ENCODE data around the gene EFCAB6.

The EFCAB6 gene

GRCh38 chr22:43827926-43828724 is 16.0 kb upstream of the EFCAB6 start:
- no peak overlapping the region for H3K4me3 ChIP-seq (ENCODE audit: low read length)
- H3K4me1 ChIP-seq (ENCODE audit: control insufficient read depth, low read length): no peaks in the 10 kb centered on the region
- H3K27me3 ChIP-seq (ENCODE audit: control insufficient read depth, low read length): no peaks in the 10 kb centered on the region
- H4K20me1 ChIP-seq (ENCODE audit: control insufficient read depth, insufficient read depth, low read depth, low read length): 0 out of 2 replicates have a peak, but pooled peaks cover 3% of the 10 kb centered on the region
- H3K9me2 ChIP-seq (replicated peaks; ENCODE audit: control insufficient read depth, low read length): no peaks in the 10 kb centered on the region
- no peak for TF ChIP-seq CTCF (IDR thresholded peaks at IDR 0.05; ENCODE audit: low read depth, low read length, poor library complexity, severe bottlenecking)
- no peak for TF ChIP-seq EZH2phosphoT487 (IDR thresholded peaks at IDR 0.05; ENCODE audit: borderline replicate concordance, low read length)
- no peaks in the 10 kb centered on the region for H3K9me3 ChIP-seq (ENCODE audit: control insufficient read depth, insufficient read depth, low read length)
- H3K4me2 ChIP-seq (ENCODE audit: low read length): no peak overlapping the region
- no peaks in the 10 kb centered on the region for H3K79me2 ChIP-seq (ENCODE audit: control insufficient read depth, low read length)
- H3F3A ChIP-seq (ENCODE audit: control insufficient read depth, insufficient read depth): no peaks in the 10 kb centered on the region
- H3K27ac ChIP-seq (ENCODE audit: low read depth, low read length): no peak overlapping the region
- H3K36me3 ChIP-seq (ENCODE audit: control insufficient read depth, low read length): no peaks in the 10 kb centered on the region

DNA sequence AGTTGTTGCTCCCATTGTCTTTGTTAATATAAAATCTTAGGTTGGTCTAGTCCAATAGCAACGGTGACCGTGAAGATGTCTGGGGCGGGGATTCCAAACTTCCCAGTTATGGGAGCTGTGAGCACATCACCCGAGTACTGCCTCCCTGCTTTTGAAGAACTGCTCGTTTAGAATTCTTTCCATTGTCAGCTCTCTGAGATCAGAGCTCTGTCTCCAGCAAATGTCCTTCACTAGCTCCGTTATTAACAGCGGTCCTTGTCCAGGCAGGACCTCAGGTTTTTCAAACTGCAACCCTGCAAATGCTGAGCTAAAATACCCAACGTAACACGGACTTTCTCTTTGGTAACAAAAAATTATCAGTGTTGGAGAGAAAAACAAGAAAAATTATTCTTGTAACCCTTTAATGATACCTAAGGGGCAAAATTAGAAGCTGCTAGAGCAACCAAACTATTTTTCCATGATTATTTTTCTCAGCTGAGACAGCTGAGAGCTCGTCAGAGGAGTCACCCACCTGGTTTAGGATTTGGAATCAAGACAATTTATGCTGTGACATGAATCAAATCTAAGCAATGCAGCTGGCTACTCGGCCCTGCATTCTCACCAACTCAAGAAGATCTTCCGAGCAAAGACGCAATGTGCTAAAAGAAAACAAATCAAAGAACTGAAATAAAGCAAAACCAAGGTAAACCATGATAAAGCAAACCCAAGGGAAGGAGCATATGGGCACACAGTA is 15.1 kb upstream of the EFCAB6 start:
- TF ChIP-seq CTCF (IDR thresholded peaks at IDR 0.05; ENCODE audit: low read depth, low read length, poor library complexity, severe bottlenecking) (no peak), EZH2phosphoT487 (IDR thresholded peaks at IDR 0.05; ENCODE audit: borderline replicate concordance, low read length) (no peak)
- Histone ChIP-seq H3K27ac (ENCODE audit: low read depth, low read length) (no peak overlapping the region), H4K20me1 (ENCODE audit: control insufficient read depth, insufficient read depth, low read depth, low read length) (0 out of 2 replicates have a peak, but pooled peaks cover 3% of the 10 kb centered on the region), H3F3A (ENCODE audit: control insufficient read depth, insufficient read depth) (no peaks in the 10 kb centered on the region), H3K79me2 (ENCODE audit: control insufficient read depth, low read length) (no peaks in the 10 kb centered on the region), H3K4me1 (ENCODE audit: control insufficient read depth, low read length) (no peaks in the 10 kb centered on the region), H3K9me2 (replicated peaks; ENCODE audit: control insufficient read depth, low read length) (no peaks in the 10 kb centered on the region), H3K36me3 (ENCODE audit: control insufficient read depth, low read length) (no peaks in the 10 kb centered on the region), H3K4me2 (ENCODE audit: low read length) (no peak overlapping the region), H3K27me3 (ENCODE audit: control insufficient read depth, low read length) (no peaks in the 10 kb centered on the region), H3K9me3 (ENCODE audit: control insufficient read depth, insufficient read depth, low read length) (no peaks in the 10 kb centered on the region), H3K4me3 (ENCODE audit: low read length) (no peak overlapping the region)

DNA sequence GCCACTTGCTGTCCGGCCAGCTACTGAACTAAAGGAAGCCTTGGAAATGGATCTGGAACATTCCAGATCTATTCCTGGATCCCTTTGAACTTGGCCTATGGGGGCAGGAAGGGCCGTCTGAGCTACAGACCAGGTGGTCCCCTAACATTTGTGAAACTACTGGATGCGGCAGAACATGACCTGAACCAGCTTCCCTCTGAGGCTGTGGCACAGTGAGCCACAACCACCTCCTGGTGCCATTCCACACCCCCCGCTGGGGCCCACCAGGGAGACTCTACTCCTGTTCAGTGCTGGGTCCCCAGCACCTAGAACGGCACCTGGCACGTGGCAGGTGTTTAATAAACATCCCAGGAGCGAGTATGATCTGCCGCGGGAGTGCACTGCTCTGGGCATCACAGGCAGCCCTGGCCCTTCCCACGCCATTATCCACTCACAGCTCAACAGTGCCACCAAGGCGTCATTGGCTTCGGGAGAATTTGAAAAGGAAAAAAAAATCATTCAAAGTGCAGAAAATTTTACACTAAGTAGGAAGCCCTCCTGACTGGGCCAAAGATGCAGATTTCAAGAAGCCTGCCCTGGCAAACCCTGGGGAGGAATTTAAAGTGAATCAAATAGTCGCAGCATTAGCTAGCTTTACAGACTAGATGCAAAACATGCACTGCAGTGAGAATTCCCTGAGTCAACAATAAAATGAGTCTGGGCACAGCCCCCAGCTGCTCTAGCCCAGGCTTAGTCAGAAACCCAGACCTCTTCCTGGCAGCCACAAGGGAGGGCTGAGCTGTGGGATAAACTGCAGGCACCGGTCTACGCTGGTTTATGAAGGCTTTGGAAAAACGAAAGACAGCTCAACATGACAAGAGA is 14.3 kb upstream of the EFCAB6 start:
- Histone ChIP-seq H4K20me1 (ENCODE audit: control insufficient read depth, insufficient read depth, low read depth, low read length) (0 out of 2 replicates have a peak, but pooled peaks cover 3% of the 10 kb centered on the region), H3K9me3 (ENCODE audit: control insufficient read depth, insufficient read depth, low read length) (no peaks in the 10 kb centered on the region), H3K36me3 (ENCODE audit: control insufficient read depth, low read length) (no peaks in the 10 kb centered on the region), H3F3A (ENCODE audit: control insufficient read depth, insufficient read depth) (no peaks in the 10 kb centered on the region), H3K4me2 (ENCODE audit: low read length) (no peak overlapping the region), H3K27me3 (ENCODE audit: control insufficient read depth, low read length) (no peaks in the 10 kb centered on the region), H3K9me2 (replicated peaks; ENCODE audit: control insufficient read depth, low read length) (no peaks in the 10 kb centered on the region), H3K4me3 (ENCODE audit: low read length) (no peak overlapping the region), H3K4me1 (ENCODE audit: control insufficient read depth, low read length) (no peaks in the 10 kb centered on the region), H3K79me2 (ENCODE audit: control insufficient read depth, low read length) (no peaks in the 10 kb centered on the region), H3K27ac (ENCODE audit: low read depth, low read length) (no peak overlapping the region)
- no peak for TF ChIP-seq EZH2phosphoT487 (IDR thresholded peaks at IDR 0.05; ENCODE audit: borderline replicate concordance, low read length)
- no peak for TF ChIP-seq CTCF (IDR thresholded peaks at IDR 0.05; ENCODE audit: low read depth, low read length, poor library complexity, severe bottlenecking)

All from DOHH2 (cell line).